ENCODE results near the gene TENM4. TPM values are rescaled to one million over a fixed set of nuclear protein-coding genes. Genes with fewer than 3 reads are reported as not detected.

The TENM4 gene
- total and polyA plus RNA-seq, 4 experiments from 2014 or later: 0.25 to 0.28 TPM; not detected in 2

DNA sequence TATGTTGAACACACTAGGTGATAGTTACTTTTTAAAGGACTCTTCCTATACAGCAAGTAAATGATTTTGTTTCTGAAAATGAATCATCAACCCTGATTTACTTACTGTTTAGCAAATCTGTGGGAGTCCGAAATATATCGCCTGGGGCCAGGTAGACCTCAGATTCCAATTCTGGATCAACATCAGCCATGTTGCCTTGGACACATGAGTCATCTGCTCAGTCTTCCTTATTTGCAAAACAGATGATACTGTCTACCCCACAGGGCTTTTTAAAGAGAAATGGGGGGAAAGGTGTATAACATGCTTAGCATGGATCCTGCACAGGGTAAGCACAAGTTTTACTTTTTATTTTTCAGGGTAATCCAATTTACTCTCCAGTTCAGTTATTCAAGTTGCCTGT, 324.2 kb downstream of the TENM4 start:
- DNase-seq: no peak
- ChIA-PET CTCF (ENCODE audit: partially characterized antibody) (no interaction called here), POLR2A (ENCODE audit: partially characterized antibody) (no interaction called here)
- Histone ChIP-seq H3K27me3 (ENCODE audit: insufficient read depth, low read length) (no peaks in the 10 kb centered on the region), H3K9me3 (ENCODE audit: control insufficient read depth in 1 of 2, low read length in 2 of 2) (no peaks in the 10 kb centered on the region), H3K27ac (ENCODE audit: low read depth, low read length) (no peak overlapping the region), H3K4me1 (ENCODE audit: insufficient read depth, low read length) (no peaks in the 10 kb centered on the region), H3K4me3 (ENCODE audit: low read length in 2 of 2) (no peak overlapping the region), H3K36me3 (ENCODE audit: insufficient read depth, low read length) (no peaks in the 10 kb centered on the region)
- H3K36me3 Mint-ChIP-seq: no peaks in the 10 kb centered on the region
- no peak overlapping the region for H3K27ac Mint-ChIP-seq
- intact Hi-C loops (cut with micrococcal nuclease): no loop called here
- H3K4me3 Mint-ChIP-seq: no peak overlapping the region
- no peaks in the 10 kb centered on the region for H3K4me1 Mint-ChIP-seq
- H3K9me3 Mint-ChIP-seq: peaks cover 0 to 6% (median 0%) of the 10 kb centered on the region in 8 donors
- H3K27me3 Mint-ChIP-seq: peaks cover 2 to 3% of the 10 kb centered on the region in 2 donors

GRCh38 chr11:79113054-79113690, 327.7 kb downstream of the TENM4 start:
- Mint-ChIP-seq H3K27ac (no peak overlapping the region), H3K36me3 (no peaks in the 10 kb centered on the region)

GRCh38 chr11:79110796-79111195, 330.0 kb downstream of the TENM4 start:
- Mint-ChIP-seq H3K4me1 (no peaks in the 10 kb centered on the region), H3K9me3 (peaks cover 0 to 3% (median 0%) of the 10 kb centered on the region in 8 donors), H3K27me3 (peaks cover 2 to 4% of the 10 kb centered on the region in 2 donors), H3K36me3 (no peaks in the 10 kb centered on the region), H3K4me3 (no peak overlapping the region), H3K27ac (no peak overlapping the region)
- CTCF ChIA-PET (ENCODE audit: partially characterized antibody): no interaction called here
- H3K4me1 ChIP-seq (ENCODE audit: insufficient read depth, low read length): no peaks in the 10 kb centered on the region
- H3K27ac ChIP-seq (ENCODE audit: low read depth, low read length): no peak overlapping the region
- no peak overlapping the region for H3K4me3 ChIP-seq (ENCODE audit: low read length in 2 of 2)
- intact Hi-C loops (cut with micrococcal nuclease): no loop called here
- POLR2A ChIA-PET (ENCODE audit: partially characterized antibody): no interaction called here
- no peaks in the 10 kb centered on the region for H3K27me3 ChIP-seq (ENCODE audit: insufficient read depth, low read length)
- H3K36me3 ChIP-seq (ENCODE audit: insufficient read depth, low read length): no peaks in the 10 kb centered on the region
- DNase-seq: no peak
- no peaks in the 10 kb centered on the region for H3K9me3 ChIP-seq (ENCODE audit: control insufficient read depth in 1 of 2, low read length in 2 of 2)

More at GRCh38 chr11:79113054-79113690, 327.7 kb downstream of the TENM4 start:
- no peak for DNase-seq
- Mint-ChIP-seq H3K4me3 (no peak overlapping the region), H3K9me3 (peaks cover 0 to 3% (median 0%) of the 10 kb centered on the region in 8 donors), H3K4me1 (no peaks in the 10 kb centered on the region), H3K27me3 (peaks cover 2 to 4% of the 10 kb centered on the region in 2 donors)
- ChIA-PET CTCF (ENCODE audit: partially characterized antibody) (no interaction called here), POLR2A (ENCODE audit: partially characterized antibody) (no interaction called here)
- no peaks in the 10 kb centered on the region for H3K4me1 ChIP-seq (ENCODE audit: insufficient read depth, low read length)
- H3K36me3 ChIP-seq (ENCODE audit: insufficient read depth, low read length): no peaks in the 10 kb centered on the region
- intact Hi-C loops (cut with micrococcal nuclease): no loop called here
- H3K27ac ChIP-seq (ENCODE audit: low read depth, low read length): no peak overlapping the region
- no peaks in the 10 kb centered on the region for H3K27me3 ChIP-seq (ENCODE audit: insufficient read depth, low read length)
- no peaks in the 10 kb centered on the region for H3K9me3 ChIP-seq (ENCODE audit: control insufficient read depth in 1 of 2, low read length in 2 of 2)
- no peak overlapping the region for H3K4me3 ChIP-seq (ENCODE audit: low read length in 2 of 2)

GRCh38 chr11:79110321-79110720, 330.5 kb downstream of the TENM4 start:
- no peak overlapping the region for H3K4me3 Mint-ChIP-seq
- peaks cover 0 to 3% (median 0%) of the 10 kb centered on the region in 8 donors for H3K9me3 Mint-ChIP-seq
- no peaks in the 10 kb centered on the region for H3K36me3 Mint-ChIP-seq
- no peaks in the 10 kb centered on the region for H3K4me1 ChIP-seq (ENCODE audit: insufficient read depth, low read length)
- no peak overlapping the region for H3K4me3 ChIP-seq (ENCODE audit: low read length in 2 of 2)
- CTCF ChIA-PET (ENCODE audit: partially characterized antibody): no interaction called here
- no peak for DNase-seq
- POLR2A ChIA-PET (ENCODE audit: partially characterized antibody): no interaction called here
- peaks cover 2 to 4% of the 10 kb centered on the region in 2 donors for H3K27me3 Mint-ChIP-seq
- no peaks in the 10 kb centered on the region for H3K9me3 ChIP-seq (ENCODE audit: control insufficient read depth in 1 of 2, low read length in 2 of 2)
- no peak overlapping the region for H3K27ac ChIP-seq (ENCODE audit: low read depth, low read length)
- no peaks in the 10 kb centered on the region for H3K36me3 ChIP-seq (ENCODE audit: insufficient read depth, low read length)
- intact Hi-C loops (cut with micrococcal nuclease): no loop called here
- no peaks in the 10 kb centered on the region for H3K27me3 ChIP-seq (ENCODE audit: insufficient read depth, low read length)
- H3K27ac Mint-ChIP-seq: no peak overlapping the region
- no peaks in the 10 kb centered on the region for H3K4me1 Mint-ChIP-seq

DNA sequence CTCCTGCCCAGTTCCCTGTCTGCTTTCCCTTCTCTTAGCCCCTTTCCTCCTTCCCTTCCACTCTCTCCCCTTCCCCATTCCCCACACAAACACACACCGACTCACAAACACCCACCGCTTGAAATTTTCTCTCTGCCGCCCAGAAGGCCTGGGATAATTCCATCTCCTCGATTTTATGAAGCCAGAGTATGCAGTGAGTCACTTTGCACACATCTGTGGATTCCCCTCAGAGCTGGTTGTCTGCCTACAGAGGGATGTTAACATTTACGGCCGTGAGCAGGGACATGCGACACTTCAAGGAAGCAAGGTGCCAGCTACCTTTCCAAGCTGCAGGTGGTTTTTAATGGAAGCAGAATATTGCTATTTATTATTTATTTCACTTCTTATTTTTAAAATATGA, 332.0 kb downstream of the TENM4 start:
- Mint-ChIP-seq H3K36me3 (no peaks in the 10 kb centered on the region), H3K27me3 (peaks cover 2 to 4% of the 10 kb centered on the region in 2 donors), H3K27ac (no peak overlapping the region), H3K4me3 (no peak overlapping the region), H3K9me3 (peaks cover 0 to 3% (median 0%) of the 10 kb centered on the region in 8 donors), H3K4me1 (no peaks in the 10 kb centered on the region)
- Histone ChIP-seq H3K27me3 (ENCODE audit: insufficient read depth, low read length) (no peaks in the 10 kb centered on the region), H3K4me1 (ENCODE audit: insufficient read depth, low read length) (no peaks in the 10 kb centered on the region), H3K27ac (ENCODE audit: low read depth, low read length) (no peak overlapping the region), H3K4me3 (ENCODE audit: low read length in 2 of 2) (no peak overlapping the region), H3K9me3 (ENCODE audit: control insufficient read depth in 1 of 2, low read length in 2 of 2) (no peaks in the 10 kb centered on the region), H3K36me3 (ENCODE audit: insufficient read depth, low read length) (no peaks in the 10 kb centered on the region)
- POLR2A ChIA-PET (ENCODE audit: partially characterized antibody): no interaction called here
- CTCF ChIA-PET (ENCODE audit: partially characterized antibody): no interaction called here
- DNase-seq: no peak
- intact Hi-C loops (cut with micrococcal nuclease): no loop called here

- Mint-ChIP-seq H3K9me3 (peaks cover 0 to 3% (median 0%) of the 10 kb centered on the region in 8 donors), H3K27me3 (peaks cover 5 to 8% of the 10 kb centered on the region in 2 donors), H3K27ac (no peak overlapping the region), H3K4me1 (no peaks in the 10 kb centered on the region), H3K36me3 (no peaks in the 10 kb centered on the region), H3K4me3 (no peak overlapping the region)
- no peak overlapping the region for H3K4me3 ChIP-seq (ENCODE audit: low read length in 2 of 2)
- ChIA-PET POLR2A (ENCODE audit: partially characterized antibody) (no interaction called here), CTCF (ENCODE audit: partially characterized antibody) (no interaction called here)
- DNase-seq: no peak
- H3K36me3 ChIP-seq (ENCODE audit: insufficient read depth, low read length): no peaks in the 10 kb centered on the region
- H3K9me3 ChIP-seq (ENCODE audit: control insufficient read depth in 1 of 2, low read length in 2 of 2): no peaks in the 10 kb centered on the region
- H3K27me3 ChIP-seq (ENCODE audit: insufficient read depth, low read length): no peaks in the 10 kb centered on the region
- no peak overlapping the region for H3K27ac ChIP-seq (ENCODE audit: low read depth, low read length)
- intact Hi-C loops (cut with micrococcal nuclease): no loop called here
- H3K4me1 ChIP-seq (ENCODE audit: insufficient read depth, low read length): no peaks in the 10 kb centered on the region
These were observed 338.0 kb downstream of the TENM4 start for GRCh38 chr11:79102840-79103239.

- POLR2A ChIA-PET (ENCODE audit: partially characterized antibody): no interaction called here
- no peaks in the 10 kb centered on the region for H3K36me3 ChIP-seq (ENCODE audit: insufficient read depth, low read length)
- Mint-ChIP-seq H3K4me1 (no peaks in the 10 kb centered on the region), H3K36me3 (no peaks in the 10 kb centered on the region), H3K27me3 (peaks cover 5 to 10% of the 10 kb centered on the region in 2 donors), H3K9me3 (peaks cover 0 to 3% (median 0%) of the 10 kb centered on the region in 8 donors), H3K27ac (no peak overlapping the region), H3K4me3 (no peak overlapping the region)
- no peak for DNase-seq
- no peaks in the 10 kb centered on the region for H3K4me1 ChIP-seq (ENCODE audit: insufficient read depth, low read length)
- H3K27ac ChIP-seq (ENCODE audit: low read depth, low read length): no peak overlapping the region
- no peaks in the 10 kb centered on the region for H3K27me3 ChIP-seq (ENCODE audit: insufficient read depth, low read length)
- intact Hi-C loops (cut with micrococcal nuclease): no loop called here
- no peak overlapping the region for H3K4me3 ChIP-seq (ENCODE audit: low read length in 2 of 2)
- CTCF ChIA-PET (ENCODE audit: partially characterized antibody): no interaction called here
- no peaks in the 10 kb centered on the region for H3K9me3 ChIP-seq (ENCODE audit: control insufficient read depth in 1 of 2, low read length in 2 of 2)
These were observed 339.2 kb downstream of the TENM4 start for GRCh38 chr11:79101656-79102055.

Measured in CD4-positive, alpha-beta memory T cell (primary cell).